Measurements from ENCODE around the gene CEP164. TPM values are rescaled to one million over a fixed set of nuclear protein-coding genes. Genes with fewer than 3 reads are reported as not detected.

The CEP164 gene
- total RNA-seq, 1 experiment from 2014 or later = 21.0 TPM

GRCh38 chr11:117287668-117288067, 40.0 kb upstream of the CEP164 start:
- ChIA-PET POLR2A (no interaction called here), CTCF (no interaction called here)
- Mint-ChIP-seq H3K4me3 (no peak overlapping the region), H3K4me1 (no peaks in the 10 kb centered on the region; the same call in 1 of the 2 replicates), H3K27me3 (ENCODE audit: low read depth) (no peaks in the 10 kb centered on the region), H3K9me3 (no peaks in the 10 kb centered on the region), H3K27ac (no peak overlapping the region), H3K36me3 (peaks cover 50% of the 10 kb centered on the region)
- no peak for DNase-seq (ENCODE audit: low spot score)
- ATAC-seq = no peak
- TF ChIP-seq SMAD4 (CRISPR knock-in tag; IDR thresholded peaks at IDR 0.05) (no peak), SOX15 (CRISPR knock-in tag; IDR thresholded peaks at IDR 0.05) (no peak), NR2C2 (CRISPR knock-in tag; IDR thresholded peaks at IDR 0.05) (no peak), MYBL2 (CRISPR knock-in tag; IDR thresholded peaks at IDR 0.05) (no peak), GRHL2 (CRISPR knock-in tag; IDR thresholded peaks at IDR 0.05; ENCODE audit: insufficient replicate concordance, severe bottlenecking) (no peak)
- TF ChIP-seq, protein P1, sequence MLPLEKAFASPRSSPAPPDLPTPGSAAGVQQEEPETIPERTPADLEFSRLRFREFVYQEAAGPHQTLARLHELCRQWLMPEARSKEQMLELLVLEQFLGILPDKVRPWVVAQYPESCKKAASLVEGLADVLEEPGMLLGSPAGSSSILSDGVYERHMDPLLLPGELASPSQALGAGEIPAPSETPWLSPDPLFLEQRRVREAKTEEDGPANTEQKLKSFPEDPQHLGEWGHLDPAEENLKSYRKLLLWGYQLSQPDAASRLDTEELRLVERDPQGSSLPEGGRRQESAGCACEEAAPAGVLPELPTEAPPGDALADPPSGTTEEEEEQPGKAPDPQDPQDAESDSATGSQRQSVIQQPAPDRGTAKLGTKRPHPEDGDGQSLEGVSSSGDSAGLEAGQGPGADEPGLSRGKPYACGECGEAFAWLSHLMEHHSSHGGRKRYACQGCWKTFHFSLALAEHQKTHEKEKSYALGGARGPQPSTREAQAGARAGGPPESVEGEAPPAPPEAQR (CRISPR knock-in tag; IDR thresholded peaks at IDR 0.05) = no peak
- TF ChIP-seq, protein P2, sequence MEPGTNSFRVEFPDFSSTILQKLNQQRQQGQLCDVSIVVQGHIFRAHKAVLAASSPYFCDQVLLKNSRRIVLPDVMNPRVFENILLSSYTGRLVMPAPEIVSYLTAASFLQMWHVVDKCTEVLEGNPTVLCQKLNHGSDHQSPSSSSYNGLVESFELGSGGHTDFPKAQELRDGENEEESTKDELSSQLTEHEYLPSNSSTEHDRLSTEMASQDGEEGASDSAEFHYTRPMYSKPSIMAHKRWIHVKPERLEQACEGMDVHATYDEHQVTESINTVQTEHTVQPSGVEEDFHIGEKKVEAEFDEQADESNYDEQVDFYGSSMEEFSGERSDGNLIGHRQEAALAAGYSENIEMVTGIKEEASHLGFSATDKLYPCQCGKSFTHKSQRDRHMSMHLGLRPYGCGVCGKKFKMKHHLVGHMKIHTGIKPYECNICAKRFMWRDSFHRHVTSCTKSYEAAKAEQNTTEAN (CRISPR knock-in tag; IDR thresholded peaks at IDR 0.05) = no peak

DNA sequence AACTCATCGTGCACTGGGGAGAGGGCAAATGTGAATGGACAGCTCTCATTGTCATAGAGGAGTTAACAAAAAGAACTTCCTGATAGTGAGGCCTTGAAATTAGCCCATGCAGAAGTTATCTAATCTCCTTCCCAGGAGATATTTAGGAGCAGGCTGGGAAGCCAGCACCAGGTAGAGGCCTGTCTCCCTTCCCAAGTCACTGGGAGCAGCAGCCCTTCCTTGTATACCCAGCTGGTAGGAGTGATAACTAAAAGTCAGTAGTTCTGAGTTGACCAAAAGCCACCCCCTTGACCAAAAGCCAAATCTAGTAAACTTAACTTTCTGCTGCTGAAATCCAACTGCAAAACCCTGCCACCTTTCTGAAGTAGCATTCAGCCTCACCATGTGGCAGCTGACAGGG, 37.9 kb upstream of the CEP164 start:
- TF ChIP-seq MXD4 (CRISPR knock-in tag; IDR thresholded peaks at IDR 0.05; ENCODE audit: borderline replicate concordance) (no peak), MLX (CRISPR knock-in tag; IDR thresholded peaks at IDR 0.05) (no peak), CREB1 (CRISPR knock-in tag; IDR thresholded peaks at IDR 0.05) (no peak), GTF2I (CRISPR knock-in tag; conservative IDR thresholded peaks at IDR 0.05) (no peak), PRRX2 (CRISPR knock-in tag; IDR thresholded peaks at IDR 0.05) (no peak), PREB (CRISPR knock-in tag; IDR thresholded peaks at IDR 0.05; ENCODE audit: borderline replicate concordance) (no peak), CDX4 (CRISPR knock-in tag; IDR thresholded peaks at IDR 0.05; ENCODE audit: borderline replicate concordance) (no peak), AFF4 (CRISPR knock-in tag; IDR thresholded peaks at IDR 0.05; ENCODE audit: borderline replicate concordance) (no peak), ZNF138 (CRISPR knock-in tag; conservative IDR thresholded peaks at IDR 0.05) (no peak), ZNF512 (CRISPR knock-in tag; IDR thresholded peaks at IDR 0.05; ENCODE audit: borderline replicate concordance) (no peak), RELA (CRISPR knock-in tag; IDR thresholded peaks at IDR 0.05; ENCODE audit: borderline replicate concordance) (no peak), RORB (CRISPR knock-in tag; IDR thresholded peaks at IDR 0.05) (no peak)
- DNase-seq (ENCODE audit: low spot score) (no peak), ATAC-seq (no peak)
- Mint-ChIP-seq H3K4me3 (no peak overlapping the region), H3K27ac (no peak overlapping the region), H3K36me3 (peaks cover 37% of the 10 kb centered on the region), H3K9me3 (no peaks in the 10 kb centered on the region), H3K27me3 (ENCODE audit: low read depth) (no peaks in the 10 kb centered on the region), H3K4me1 (no peaks in the 10 kb centered on the region; the same call in 1 of the 2 replicates)
- ChIA-PET CTCF (no interaction called here), POLR2A (no interaction called here)
